GM19239 (cell line): ENCODE results near the gene ABCA1.

Experiments
- DNase-seq: peaks from one replicate; pipeline ENCODE4 v3.0.0; 2011; ENCODE audit warnings: low spot score; ENCODE audit not compliant: insufficient read length
- FAIRE-seq: peaks from 2 replicates; lab custom pipeline; 2011; peaks lifted over from hg19 to GRCh38; lab: Jason Lieb, UNC

ABCA1 gene

DNA sequence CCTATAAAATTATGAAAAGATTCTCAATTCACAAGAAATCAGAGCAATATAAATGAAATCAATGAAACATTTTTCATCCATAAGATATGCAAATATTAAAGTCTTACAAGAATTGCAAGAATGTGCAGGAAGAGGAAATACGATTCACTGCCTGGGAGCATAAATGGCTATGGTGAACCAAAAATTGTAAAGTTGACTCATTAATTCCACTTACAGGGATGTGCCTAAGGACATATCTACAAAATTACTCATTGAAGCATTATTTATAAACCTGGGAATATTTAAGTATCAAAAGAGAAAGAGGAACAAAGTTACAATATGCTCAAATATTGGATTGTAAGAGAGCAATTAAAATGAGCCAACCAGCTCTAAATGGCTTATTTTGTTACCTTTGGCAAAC, 187.3 kb downstream of the ABCA1 start:
- FAIRE-seq: peak; percentile 39
- DNase-seq: no peak

DNA sequence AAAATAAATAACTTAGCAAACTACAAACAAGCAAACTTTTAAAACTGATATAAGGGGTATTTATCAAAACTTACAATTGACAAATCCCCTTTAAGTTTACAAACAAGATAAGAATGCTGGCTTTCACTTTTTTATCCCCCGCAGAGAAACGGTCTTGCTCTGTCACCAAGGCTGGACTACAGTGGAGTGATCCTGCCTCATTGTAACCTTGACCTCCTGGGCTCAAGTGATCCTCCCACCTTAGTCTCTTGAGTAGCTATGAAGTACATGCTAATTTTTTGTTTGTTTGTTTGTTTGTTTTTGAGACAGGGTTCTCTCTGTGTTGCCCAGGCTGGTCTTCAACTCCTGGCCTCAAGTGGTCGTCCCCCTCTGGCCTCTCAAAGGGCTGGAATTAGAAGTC, 189.5 kb downstream of the ABCA1 start:
- FAIRE-seq (no peak), DNase-seq (no peak)
